Measurements from ENCODE around the gene PPP2R1B.

The PPP2R1B gene

GRCh38 chr11:111698852-111699559 is 67.2 kb downstream of the PPP2R1B start:
- DNase-seq (no peak), ATAC-seq (replicated peaks) (no peak)
- Mint-ChIP-seq H3K27me3 (no peaks in the 10 kb centered on the region), H3K9me3 (no peaks in the 10 kb centered on the region), H3K36me3 (ENCODE audit: insufficient read depth) (peaks cover 11% of the 10 kb centered on the region), H3K4me3 (no peak overlapping the region), H3K4me1 (ENCODE audit: low read depth in 2 of 2) (peaks cover 7 to 10% of the 10 kb centered on the region in 2 donors), H3K27ac (peak overlapping the region in 1 of 2 donors; percentile 15)

- peaks cover 7% of the 10 kb centered on the region for H3K36me3 Mint-ChIP-seq (ENCODE audit: insufficient read depth)
- no peak overlapping the region for H3K4me3 Mint-ChIP-seq
- peaks cover 7 to 10% of the 10 kb centered on the region in 2 donors for H3K4me1 Mint-ChIP-seq (ENCODE audit: low read depth in 2 of 2)
- H3K27me3 Mint-ChIP-seq, result no peaks in the 10 kb centered on the region
- DNase-seq (no peak), ATAC-seq (replicated peaks) (no peak)
- H3K9me3 Mint-ChIP-seq, result no peaks in the 10 kb centered on the region
- H3K27ac Mint-ChIP-seq, result peak overlapping the region; percentile 15 to 52
Measured at GRCh38 chr11:111697933-111698371, 68.2 kb downstream of the PPP2R1B start.

- DNase-seq (no peak), ATAC-seq (replicated peaks) (no peak)
- Mint-ChIP-seq H3K27ac (no peak overlapping the region), H3K9me3 (no peaks in the 10 kb centered on the region), H3K4me1 (ENCODE audit: low read depth in 2 of 2) (peaks cover 7 to 10% of the 10 kb centered on the region in 2 donors), H3K36me3 (ENCODE audit: insufficient read depth) (peaks cover 9% of the 10 kb centered on the region), H3K27me3 (no peaks in the 10 kb centered on the region), H3K4me3 (no peak overlapping the region)
Measured at GRCh38 chr11:111696556-111696955, 69.6 kb downstream of the PPP2R1B start.

GRCh38 chr11:111694851-111695250 is 71.3 kb downstream of the PPP2R1B start:
- DNase-seq (no peak), ATAC-seq (replicated peaks) (no peak)
- Mint-ChIP-seq H3K27me3 (no peaks in the 10 kb centered on the region), H3K27ac (no peak overlapping the region), H3K4me3 (no peak overlapping the region), H3K4me1 (ENCODE audit: low read depth in 2 of 2) (peaks cover 0 to 10% of the 10 kb centered on the region in 2 donors), H3K9me3 (no peaks in the 10 kb centered on the region), H3K36me3 (ENCODE audit: insufficient read depth) (peaks cover 12% of the 10 kb centered on the region)

- peaks cover 12% of the 10 kb centered on the region for H3K36me3 Mint-ChIP-seq (ENCODE audit: insufficient read depth)
- H3K4me1 Mint-ChIP-seq (ENCODE audit: low read depth in 2 of 2), result peaks cover 0 to 6% of the 10 kb centered on the region in 2 donors
- H3K27ac Mint-ChIP-seq, result no peak overlapping the region
- H3K4me3 Mint-ChIP-seq, result no peak overlapping the region
- ATAC-seq (replicated peaks) (no peak), DNase-seq (no peak)
- no peaks in the 10 kb centered on the region for H3K27me3 Mint-ChIP-seq
- H3K9me3 Mint-ChIP-seq, result no peaks in the 10 kb centered on the region
Measured at GRCh38 chr11:111693224-111693937, 72.8 kb downstream of the PPP2R1B start.

- DNase-seq, result no peak
- Mint-ChIP-seq H3K4me1 (ENCODE audit: low read depth in 2 of 2) (peaks cover 0 to 3% of the 10 kb centered on the region in 2 donors), H3K27ac (no peak overlapping the region), H3K4me3 (no peak overlapping the region), H3K27me3 (no peaks in the 10 kb centered on the region), H3K9me3 (no peaks in the 10 kb centered on the region), H3K36me3 (ENCODE audit: insufficient read depth) (peaks cover 22% of the 10 kb centered on the region)
- no peak for ATAC-seq (replicated peaks)
Measured at GRCh38 chr11:111691741-111692140, 74.4 kb downstream of the PPP2R1B start.

GRCh38 chr11:111691176-111691575 is 75.0 kb downstream of the PPP2R1B start:
- Mint-ChIP-seq H3K36me3 (ENCODE audit: insufficient read depth) (peaks cover 23% of the 10 kb centered on the region), H3K9me3 (no peaks in the 10 kb centered on the region), H3K27ac (no peak overlapping the region), H3K27me3 (no peaks in the 10 kb centered on the region), H3K4me1 (ENCODE audit: low read depth in 2 of 2) (peaks cover 0 to 3% of the 10 kb centered on the region in 2 donors), H3K4me3 (no peak overlapping the region)
- no peak for ATAC-seq (replicated peaks)
- no peak for DNase-seq

GRCh38 chr11:111688013-111688412 is 78.2 kb downstream of the PPP2R1B start:
- ATAC-seq (replicated peaks) (no peak), DNase-seq (no peak)
- H3K27me3 Mint-ChIP-seq, result no peaks in the 10 kb centered on the region
- peaks cover 20% of the 10 kb centered on the region for H3K36me3 Mint-ChIP-seq (ENCODE audit: insufficient read depth)
- peaks cover 0 to 3% of the 10 kb centered on the region in 2 donors for H3K4me1 Mint-ChIP-seq (ENCODE audit: low read depth in 2 of 2)
- H3K27ac Mint-ChIP-seq, result peak overlapping the region in 1 of 2 donors; percentile 57
- H3K4me3 Mint-ChIP-seq, result no peak overlapping the region
- H3K9me3 Mint-ChIP-seq, result no peaks in the 10 kb centered on the region

GRCh38 chr11:111684251-111684650 is 81.9 kb downstream of the PPP2R1B start:
- no peak overlapping the region for H3K27ac Mint-ChIP-seq
- no peaks in the 10 kb centered on the region for H3K9me3 Mint-ChIP-seq
- ATAC-seq (replicated peaks) (no peak), DNase-seq (no peak)
- peaks cover 12% of the 10 kb centered on the region for H3K36me3 Mint-ChIP-seq (ENCODE audit: insufficient read depth)
- peaks cover 0 to 3% of the 10 kb centered on the region in 2 donors for H3K4me1 Mint-ChIP-seq (ENCODE audit: low read depth in 2 of 2)
- H3K27me3 Mint-ChIP-seq, result no peaks in the 10 kb centered on the region
- no peak overlapping the region for H3K4me3 Mint-ChIP-seq

- H3K27me3 Mint-ChIP-seq, result no peaks in the 10 kb centered on the region
- H3K9me3 Mint-ChIP-seq, result no peaks in the 10 kb centered on the region
- H3K4me3 Mint-ChIP-seq, result no peak overlapping the region
Measured at GRCh38 chr11:111683806-111684205, 82.4 kb downstream of the PPP2R1B start.

GRCh38 chr11:111680486-111681175 is 85.6 kb downstream of the PPP2R1B start:
- H3K4me1 Mint-ChIP-seq (ENCODE audit: low read depth in 2 of 2), result peaks cover 0 to 3% of the 10 kb centered on the region in 2 donors
- no peaks in the 10 kb centered on the region for H3K9me3 Mint-ChIP-seq
- H3K36me3 Mint-ChIP-seq (ENCODE audit: insufficient read depth), result no peaks in the 10 kb centered on the region
- no peak overlapping the region for H3K27ac Mint-ChIP-seq
- no peak overlapping the region for H3K4me3 Mint-ChIP-seq
- ATAC-seq (replicated peaks) (no peak), DNase-seq (no peak)
- no peaks in the 10 kb centered on the region for H3K27me3 Mint-ChIP-seq

More at GRCh38 chr11:111683806-111684205, 82.4 kb downstream of the PPP2R1B start:
- no peak overlapping the region for H3K27ac Mint-ChIP-seq
- DNase-seq, result no peak
- H3K36me3 Mint-ChIP-seq (ENCODE audit: insufficient read depth), result peaks cover 12% of the 10 kb centered on the region
- no peak for ATAC-seq (replicated peaks)
- peaks cover 0 to 3% of the 10 kb centered on the region in 2 donors for H3K4me1 Mint-ChIP-seq (ENCODE audit: low read depth in 2 of 2)
